ENCODE measurements around the gene PMVK.

The PMVK gene

DNA sequence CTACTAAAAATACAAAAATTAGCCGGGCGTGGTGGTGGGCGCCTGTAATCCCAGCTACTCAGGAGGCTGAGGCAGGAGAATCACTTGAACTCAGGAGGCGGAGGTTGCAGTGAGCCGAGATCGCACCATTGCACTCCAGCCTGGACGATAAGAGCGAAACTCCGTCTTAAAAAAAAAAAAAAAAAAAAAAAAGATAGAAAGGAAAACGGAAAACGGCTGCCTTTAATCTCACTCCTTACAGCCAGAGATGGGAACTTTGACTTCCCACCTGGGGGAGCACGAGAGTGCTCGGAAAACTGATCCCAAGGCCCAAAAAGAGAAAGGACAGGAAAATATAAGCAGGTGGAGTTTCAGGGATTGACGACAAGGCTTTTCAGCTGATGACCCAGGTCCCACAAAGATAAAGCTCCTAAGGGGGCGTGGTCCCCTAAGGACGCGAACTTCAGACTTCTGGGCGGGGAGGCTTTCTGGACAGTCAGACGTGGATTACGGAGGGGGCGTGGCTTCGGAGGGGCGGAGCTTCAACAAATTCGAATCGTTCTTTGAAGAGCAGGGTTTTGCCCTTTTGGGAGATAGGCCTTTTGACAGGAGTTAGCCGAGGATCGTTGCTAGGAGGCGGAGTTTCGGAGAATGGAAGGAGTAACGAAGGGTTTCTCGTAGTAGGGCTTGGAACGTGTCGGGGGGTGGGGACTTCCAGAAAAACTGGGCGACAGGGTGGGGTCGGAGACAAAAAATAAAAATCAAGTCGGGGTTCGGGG lies 37.0 kb upstream of the PMVK start:
- H3K27ac ChIP-seq (ENCODE audit: low read depth in 2 of 2, low read length in 2 of 2), result peak overlapping the region; percentile 99
- peaks cover 31 to 40% of the 10 kb centered on the region in 2 donors for H3K4me1 ChIP-seq (ENCODE audit: control insufficient read depth in 2 of 2, insufficient read depth in 2 of 2, low read length in 2 of 2)
- peak overlapping the region; percentile 79 to 99 for H3K9ac ChIP-seq (ENCODE audit: low read depth in 1 of 2, low read length in 2 of 2)
- peak overlapping the region; percentile 96 to 97 for H3K4me3 ChIP-seq (ENCODE audit: low read length in 2 of 2)
- peaks cover 2 to 17% of the 10 kb centered on the region in 2 donors for H3K36me3 ChIP-seq (ENCODE audit: control insufficient read depth in 2 of 2, insufficient read depth in 2 of 2, low read length in 2 of 2)
- H3K9me3 ChIP-seq (ENCODE audit: control insufficient read depth in 2 of 2, low read length in 2 of 2), result no peaks in the 10 kb centered on the region
- H3K27me3 ChIP-seq (ENCODE audit: control insufficient read depth in 2 of 2, insufficient read depth in 2 of 2, low read length in 2 of 2), result no peaks in the 10 kb centered on the region

DNA sequence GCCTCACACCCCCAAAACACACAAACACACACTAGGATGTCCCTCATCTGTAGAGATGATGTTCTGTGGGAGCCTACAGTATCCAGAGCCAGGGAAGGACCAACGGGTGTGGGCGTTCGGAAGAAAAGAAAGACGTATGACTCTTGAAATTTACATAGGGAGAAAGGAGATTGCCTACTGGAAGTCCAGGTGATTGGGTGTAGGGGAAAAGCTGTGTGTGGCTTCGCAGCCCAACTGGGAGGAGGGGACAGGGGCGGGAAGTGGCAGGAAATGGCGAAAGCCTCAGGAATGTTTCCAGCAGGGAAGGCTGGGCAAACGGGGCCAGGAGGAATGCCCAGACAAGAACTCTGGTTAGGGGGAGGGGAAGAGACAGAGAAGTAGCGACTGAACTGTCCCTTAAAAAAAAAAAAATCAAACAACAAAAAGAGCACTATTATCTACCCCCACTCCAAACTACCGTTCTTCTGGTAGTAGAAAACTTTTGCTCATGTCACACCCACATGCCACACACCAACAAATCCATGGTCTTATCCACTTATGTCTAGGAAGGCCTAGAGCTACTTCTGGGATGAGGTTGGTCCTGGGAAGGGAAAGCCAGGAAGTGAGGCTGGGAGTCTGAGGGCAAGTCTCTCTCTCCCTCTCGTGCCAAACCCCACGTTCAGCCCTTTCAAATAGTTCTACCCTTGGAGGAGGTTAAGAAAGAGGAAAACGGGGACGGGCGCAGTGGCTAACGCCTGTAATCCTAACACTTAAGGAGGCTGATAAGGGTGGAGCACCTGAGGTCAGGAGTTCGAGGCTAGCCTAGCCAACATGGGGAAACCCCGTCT lies 36.2 kb upstream of the PMVK start:
- peaks cover 10 to 25% of the 10 kb centered on the region in 2 donors for H3K36me3 ChIP-seq (ENCODE audit: control insufficient read depth in 2 of 2, insufficient read depth in 2 of 2, low read length in 2 of 2)
- H3K4me3 ChIP-seq (ENCODE audit: low read length in 2 of 2), result peak overlapping the region; percentile 55 to 96
- H3K27me3 ChIP-seq (ENCODE audit: control insufficient read depth in 2 of 2, insufficient read depth in 2 of 2, low read length in 2 of 2), result no peaks in the 10 kb centered on the region
- H3K9ac ChIP-seq (ENCODE audit: low read depth in 1 of 2, low read length in 2 of 2), result peak overlapping the region; percentile 79 to 99
- no peaks in the 10 kb centered on the region for H3K9me3 ChIP-seq (ENCODE audit: control insufficient read depth in 2 of 2, low read length in 2 of 2)
- peak overlapping the region; percentile 99 for H3K27ac ChIP-seq (ENCODE audit: low read depth in 2 of 2, low read length in 2 of 2)
- peaks cover 31 to 40% of the 10 kb centered on the region in 2 donors for H3K4me1 ChIP-seq (ENCODE audit: control insufficient read depth in 2 of 2, insufficient read depth in 2 of 2, low read length in 2 of 2)

- no peaks in the 10 kb centered on the region for H3K9me3 ChIP-seq (ENCODE audit: control insufficient read depth in 2 of 2, low read length in 2 of 2)
- H3K4me1 ChIP-seq (ENCODE audit: control insufficient read depth in 2 of 2, insufficient read depth in 2 of 2, low read length in 2 of 2), result peaks cover 31 to 40% of the 10 kb centered on the region in 2 donors
- no peaks in the 10 kb centered on the region for H3K27me3 ChIP-seq (ENCODE audit: control insufficient read depth in 2 of 2, insufficient read depth in 2 of 2, low read length in 2 of 2)
- peak overlapping the region; percentile 99 for H3K27ac ChIP-seq (ENCODE audit: low read depth in 2 of 2, low read length in 2 of 2)
- peak overlapping the region in 1 of 2 donors; percentile 79 for H3K9ac ChIP-seq (ENCODE audit: low read depth in 1 of 2, low read length in 2 of 2)
- peak overlapping the region; percentile 55 to 96 for H3K4me3 ChIP-seq (ENCODE audit: low read length in 2 of 2)
- peaks cover 16 to 31% of the 10 kb centered on the region in 2 donors for H3K36me3 ChIP-seq (ENCODE audit: control insufficient read depth in 2 of 2, insufficient read depth in 2 of 2, low read length in 2 of 2)
Observed at GRCh38 chr1:154972213-154972516, 35.6 kb upstream of the PMVK start.

- H3K27me3 ChIP-seq (ENCODE audit: control insufficient read depth in 2 of 2, insufficient read depth in 2 of 2, low read length in 2 of 2), result no peaks in the 10 kb centered on the region
- H3K4me1 ChIP-seq (ENCODE audit: control insufficient read depth in 2 of 2, insufficient read depth in 2 of 2, low read length in 2 of 2), result peaks cover 31 to 39% of the 10 kb centered on the region in 2 donors
- peak overlapping the region; percentile 14 to 57 for H3K9ac ChIP-seq (ENCODE audit: low read depth in 1 of 2, low read length in 2 of 2)
- H3K9me3 ChIP-seq (ENCODE audit: control insufficient read depth in 2 of 2, low read length in 2 of 2), result no peaks in the 10 kb centered on the region
- H3K36me3 ChIP-seq (ENCODE audit: control insufficient read depth in 2 of 2, insufficient read depth in 2 of 2, low read length in 2 of 2), result peaks cover 23 to 38% of the 10 kb centered on the region in 2 donors
- peak overlapping the region; percentile 17 to 43 for H3K4me3 ChIP-seq (ENCODE audit: low read length in 2 of 2)
- H3K27ac ChIP-seq (ENCODE audit: low read depth in 2 of 2, low read length in 2 of 2), result peak overlapping the region; percentile 86 to 87
Observed at GRCh38 chr1:154971341-154971998, 35.0 kb upstream of the PMVK start.

DNA sequence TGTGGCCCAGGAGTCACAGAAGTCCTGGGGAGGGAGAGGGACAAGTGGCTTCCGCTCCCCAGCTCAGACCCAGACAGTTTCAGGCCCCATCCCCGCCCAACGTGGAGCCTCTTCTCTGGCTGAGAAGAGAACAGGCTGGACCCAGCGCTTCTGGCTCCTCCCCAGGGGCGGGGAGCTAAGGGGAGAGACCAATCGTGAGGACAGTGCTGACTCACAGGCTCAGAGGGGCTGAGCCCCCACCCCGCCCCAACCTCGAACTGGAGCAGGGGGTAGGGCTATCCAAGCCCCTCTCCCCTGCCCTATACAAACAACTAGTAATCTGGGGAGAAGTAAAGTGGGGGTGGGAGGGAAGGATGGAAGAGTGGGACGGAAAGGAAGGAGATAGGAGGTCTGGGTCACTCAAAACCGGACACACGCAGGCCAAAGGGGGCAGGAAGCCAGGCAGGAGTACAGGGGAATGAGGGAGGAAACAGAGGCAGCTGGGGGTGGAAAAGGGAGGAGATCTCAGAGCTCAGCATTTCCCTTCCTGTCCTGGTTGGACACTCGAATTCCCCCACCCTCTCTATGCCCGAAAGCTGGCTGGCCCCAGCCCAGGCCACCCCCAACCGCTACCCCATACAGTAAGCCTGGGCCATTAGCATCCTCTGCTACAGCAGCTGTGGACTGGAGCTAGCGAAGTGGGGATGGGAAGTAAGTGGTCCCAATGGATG lies 34.3 kb upstream of the PMVK start, which contains the start of gene SHC1:
SHC1 (minus strand) TSS at position 117 of the 710 bp plus-strand sequence. CDS start 221 bp downstream, outside the sequence.
- Histone ChIP-seq H3K9me3 (ENCODE audit: control insufficient read depth in 2 of 2, low read length in 2 of 2) (no peaks in the 10 kb centered on the region), H3K27me3 (ENCODE audit: control insufficient read depth in 2 of 2, insufficient read depth in 2 of 2, low read length in 2 of 2) (no peaks in the 10 kb centered on the region), H3K36me3 (ENCODE audit: control insufficient read depth in 2 of 2, insufficient read depth in 2 of 2, low read length in 2 of 2) (peaks cover 30 to 44% of the 10 kb centered on the region in 2 donors), H3K4me3 (ENCODE audit: low read length in 2 of 2) (peak within 1 kb of the TSS; percentile 28 to 43), H3K27ac (ENCODE audit: low read depth in 2 of 2, low read length in 2 of 2) (peak within 1 kb of the TSS; percentile 86 to 87), H3K4me1 (ENCODE audit: control insufficient read depth in 2 of 2, insufficient read depth in 2 of 2, low read length in 2 of 2) (peaks cover 25 to 32% of the 10 kb centered on the region in 2 donors), H3K9ac (ENCODE audit: low read depth in 1 of 2, low read length in 2 of 2) (peak within 1 kb of the TSS; percentile 32 to 57)

GRCh38 chr1:154969860-154970452 lies 33.4 kb upstream of the PMVK start:
- Histone ChIP-seq H3K9me3 (ENCODE audit: control insufficient read depth in 2 of 2, low read length in 2 of 2) (no peaks in the 10 kb centered on the region), H3K9ac (ENCODE audit: low read depth in 1 of 2, low read length in 2 of 2) (peak overlapping the region; percentile 32 to 57), H3K27me3 (ENCODE audit: control insufficient read depth in 2 of 2, insufficient read depth in 2 of 2, low read length in 2 of 2) (no peaks in the 10 kb centered on the region), H3K36me3 (ENCODE audit: control insufficient read depth in 2 of 2, insufficient read depth in 2 of 2, low read length in 2 of 2) (peaks cover 36 to 51% of the 10 kb centered on the region in 2 donors), H3K4me3 (ENCODE audit: low read length in 2 of 2) (peak overlapping the region; percentile 28 to 43), H3K27ac (ENCODE audit: low read depth in 2 of 2, low read length in 2 of 2) (peak overlapping the region; percentile 86 to 87), H3K4me1 (ENCODE audit: control insufficient read depth in 2 of 2, insufficient read depth in 2 of 2, low read length in 2 of 2) (peaks cover 25 to 32% of the 10 kb centered on the region in 2 donors)

- Histone ChIP-seq H3K36me3 (ENCODE audit: control insufficient read depth in 2 of 2, insufficient read depth in 2 of 2, low read length in 2 of 2) (peaks cover 39 to 57% of the 10 kb centered on the region in 2 donors), H3K4me3 (ENCODE audit: low read length in 2 of 2) (no peak overlapping the region), H3K9ac (ENCODE audit: low read depth in 1 of 2, low read length in 2 of 2) (no peak overlapping the region), H3K9me3 (ENCODE audit: control insufficient read depth in 2 of 2, low read length in 2 of 2) (no peaks in the 10 kb centered on the region), H3K4me1 (ENCODE audit: control insufficient read depth in 2 of 2, insufficient read depth in 2 of 2, low read length in 2 of 2) (peaks cover 25 to 32% of the 10 kb centered on the region in 2 donors), H3K27me3 (ENCODE audit: control insufficient read depth in 2 of 2, insufficient read depth in 2 of 2, low read length in 2 of 2) (no peaks in the 10 kb centered on the region), H3K27ac (ENCODE audit: low read depth in 2 of 2, low read length in 2 of 2) (no peak overlapping the region)
Observed at GRCh38 chr1:154969246-154969645, 32.7 kb upstream of the PMVK start.

DNA sequence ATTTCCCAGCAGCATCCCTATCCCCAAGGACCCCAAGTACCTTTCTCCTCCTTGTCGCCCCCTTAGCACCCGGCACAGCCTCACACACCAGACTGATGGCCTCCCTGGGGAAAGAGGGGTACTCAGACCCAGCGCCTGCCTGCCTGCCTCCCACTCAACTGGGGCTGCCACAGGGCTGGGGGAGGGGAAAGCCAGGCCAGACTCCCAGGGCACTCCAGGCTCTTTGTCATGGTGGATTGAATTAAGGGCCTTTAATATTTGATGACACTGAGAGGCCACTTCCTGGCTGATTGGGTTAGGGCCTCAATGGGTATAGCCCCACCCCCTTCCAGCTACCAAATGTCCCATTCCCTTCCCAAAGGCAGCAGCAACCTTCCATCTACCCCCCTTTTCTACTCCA lies 32.2 kb upstream of the PMVK start:
- H3K4me1 ChIP-seq (ENCODE audit: control insufficient read depth in 2 of 2, insufficient read depth in 2 of 2, low read length in 2 of 2), result peaks cover 25 to 32% of the 10 kb centered on the region in 2 donors
- no peak overlapping the region for H3K9ac ChIP-seq (ENCODE audit: low read depth in 1 of 2, low read length in 2 of 2)
- H3K27ac ChIP-seq (ENCODE audit: low read depth in 2 of 2, low read length in 2 of 2), result no peak overlapping the region
- H3K36me3 ChIP-seq (ENCODE audit: control insufficient read depth in 2 of 2, insufficient read depth in 2 of 2, low read length in 2 of 2), result peaks cover 42 to 62% of the 10 kb centered on the region in 2 donors
- no peaks in the 10 kb centered on the region for H3K9me3 ChIP-seq (ENCODE audit: control insufficient read depth in 2 of 2, low read length in 2 of 2)
- H3K4me3 ChIP-seq (ENCODE audit: low read length in 2 of 2), result no peak overlapping the region
- H3K27me3 ChIP-seq (ENCODE audit: control insufficient read depth in 2 of 2, insufficient read depth in 2 of 2, low read length in 2 of 2), result no peaks in the 10 kb centered on the region

- Histone ChIP-seq H3K9me3 (ENCODE audit: control insufficient read depth in 2 of 2, low read length in 2 of 2) (no peaks in the 10 kb centered on the region), H3K4me3 (ENCODE audit: low read length in 2 of 2) (no peak overlapping the region), H3K27me3 (ENCODE audit: control insufficient read depth in 2 of 2, insufficient read depth in 2 of 2, low read length in 2 of 2) (no peaks in the 10 kb centered on the region), H3K9ac (ENCODE audit: low read depth in 1 of 2, low read length in 2 of 2) (no peak overlapping the region), H3K4me1 (ENCODE audit: control insufficient read depth in 2 of 2, insufficient read depth in 2 of 2, low read length in 2 of 2) (peaks cover 23 to 27% of the 10 kb centered on the region in 2 donors), H3K36me3 (ENCODE audit: control insufficient read depth in 2 of 2, insufficient read depth in 2 of 2, low read length in 2 of 2) (peaks cover 50 to 70% of the 10 kb centered on the region in 2 donors), H3K27ac (ENCODE audit: low read depth in 2 of 2, low read length in 2 of 2) (no peak overlapping the region)
Observed at GRCh38 chr1:154967331-154967950, 30.9 kb upstream of the PMVK start.
